ENCODE data around the gene TCEA2. TPM values are rescaled to one million over a fixed set of nuclear protein-coding genes. Genes with fewer than 3 reads are reported as not detected.

Gene TCEA2
- total and polyA plus RNA-seq, 2 of the 13 experiments (the other 11 are each of a cell fraction or from before 2014, with no cell fraction given) = 28.1 to 33.7 TPM

GRCh38 chr20:64023361-64024140, 39.4 kb upstream of the TCEA2 start (continued):
- TF ChIP-seq HOXA7 (CRISPR knock-in tag; IDR thresholded peaks at IDR 0.05) (no peak), ZZZ3 (CRISPR knock-in tag; IDR thresholded peaks at IDR 0.05; ENCODE audit: borderline replicate concordance) (no peak), RNF219 (CRISPR knock-in tag; IDR thresholded peaks at IDR 0.05) (no peak), ZFYVE20 (CRISPR knock-in tag; IDR thresholded peaks at IDR 0.05; ENCODE audit: borderline replicate concordance, low read depth) (no peak), CREM (IDR thresholded peaks at IDR 0.05) (no peak), CREM (CRISPR knock-in tag; IDR thresholded peaks at IDR 0.05) (no peak), GABPA (IDR thresholded peaks at IDR 0.05; ENCODE audit: low read depth, low read length) (no peak), GABPA (CRISPR knock-in tag; IDR thresholded peaks at IDR 0.05; ENCODE audit: low read depth) (no peak), KDM4B (CRISPR knock-in tag; IDR thresholded peaks at IDR 0.05) (no peak), MTA3 (CRISPR knock-in tag; IDR thresholded peaks at IDR 0.05) (no peak), NFIC (IDR thresholded peaks at IDR 0.05; ENCODE audit: low read length) (no peak), ZFP62 (CRISPR knock-in tag; IDR thresholded peaks at IDR 0.05) (no peak), ZNF737 (CRISPR knock-in tag; IDR thresholded peaks at IDR 0.05; ENCODE audit: borderline replicate concordance) (0 out of 2 replicates have a peak, but pooled peaks have one; percentile 33), ZFX (CRISPR knock-in tag; IDR thresholded peaks at IDR 0.05; ENCODE audit: low read depth) (no peak), ZBTB44 (CRISPR knock-in tag; IDR thresholded peaks at IDR 0.05) (no peak), SMAD3 (CRISPR knock-in tag; IDR thresholded peaks at IDR 0.05) (no peak), SRSF9 (IDR thresholded peaks at IDR 0.05; ENCODE audit: borderline replicate concordance, insufficient read depth, low read depth, low read length, poor library complexity, severe bottlenecking) (no peak), ARNT (IDR thresholded peaks at IDR 0.05) (no peak), ZFP36L1 (CRISPR knock-in tag; IDR thresholded peaks at IDR 0.05) (0 out of 2 replicates have a peak, but pooled peaks have one; percentile 3)
- TF ChIP-seq, protein P1, sequence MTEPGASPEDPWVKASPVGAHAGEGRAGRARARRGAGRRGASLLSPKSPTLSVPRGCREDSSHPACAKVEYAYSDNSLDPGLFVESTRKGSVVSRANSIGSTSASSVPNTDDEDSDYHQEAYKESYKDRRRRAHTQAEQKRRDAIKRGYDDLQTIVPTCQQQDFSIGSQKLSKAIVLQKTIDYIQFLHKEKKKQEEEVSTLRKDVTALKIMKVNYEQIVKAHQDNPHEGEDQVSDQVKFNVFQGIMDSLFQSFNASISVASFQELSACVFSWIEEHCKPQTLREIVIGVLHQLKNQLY (CRISPR knock-in tag; IDR thresholded peaks at IDR 0.05) = no peak
- TF ChIP-seq, protein P2, sequence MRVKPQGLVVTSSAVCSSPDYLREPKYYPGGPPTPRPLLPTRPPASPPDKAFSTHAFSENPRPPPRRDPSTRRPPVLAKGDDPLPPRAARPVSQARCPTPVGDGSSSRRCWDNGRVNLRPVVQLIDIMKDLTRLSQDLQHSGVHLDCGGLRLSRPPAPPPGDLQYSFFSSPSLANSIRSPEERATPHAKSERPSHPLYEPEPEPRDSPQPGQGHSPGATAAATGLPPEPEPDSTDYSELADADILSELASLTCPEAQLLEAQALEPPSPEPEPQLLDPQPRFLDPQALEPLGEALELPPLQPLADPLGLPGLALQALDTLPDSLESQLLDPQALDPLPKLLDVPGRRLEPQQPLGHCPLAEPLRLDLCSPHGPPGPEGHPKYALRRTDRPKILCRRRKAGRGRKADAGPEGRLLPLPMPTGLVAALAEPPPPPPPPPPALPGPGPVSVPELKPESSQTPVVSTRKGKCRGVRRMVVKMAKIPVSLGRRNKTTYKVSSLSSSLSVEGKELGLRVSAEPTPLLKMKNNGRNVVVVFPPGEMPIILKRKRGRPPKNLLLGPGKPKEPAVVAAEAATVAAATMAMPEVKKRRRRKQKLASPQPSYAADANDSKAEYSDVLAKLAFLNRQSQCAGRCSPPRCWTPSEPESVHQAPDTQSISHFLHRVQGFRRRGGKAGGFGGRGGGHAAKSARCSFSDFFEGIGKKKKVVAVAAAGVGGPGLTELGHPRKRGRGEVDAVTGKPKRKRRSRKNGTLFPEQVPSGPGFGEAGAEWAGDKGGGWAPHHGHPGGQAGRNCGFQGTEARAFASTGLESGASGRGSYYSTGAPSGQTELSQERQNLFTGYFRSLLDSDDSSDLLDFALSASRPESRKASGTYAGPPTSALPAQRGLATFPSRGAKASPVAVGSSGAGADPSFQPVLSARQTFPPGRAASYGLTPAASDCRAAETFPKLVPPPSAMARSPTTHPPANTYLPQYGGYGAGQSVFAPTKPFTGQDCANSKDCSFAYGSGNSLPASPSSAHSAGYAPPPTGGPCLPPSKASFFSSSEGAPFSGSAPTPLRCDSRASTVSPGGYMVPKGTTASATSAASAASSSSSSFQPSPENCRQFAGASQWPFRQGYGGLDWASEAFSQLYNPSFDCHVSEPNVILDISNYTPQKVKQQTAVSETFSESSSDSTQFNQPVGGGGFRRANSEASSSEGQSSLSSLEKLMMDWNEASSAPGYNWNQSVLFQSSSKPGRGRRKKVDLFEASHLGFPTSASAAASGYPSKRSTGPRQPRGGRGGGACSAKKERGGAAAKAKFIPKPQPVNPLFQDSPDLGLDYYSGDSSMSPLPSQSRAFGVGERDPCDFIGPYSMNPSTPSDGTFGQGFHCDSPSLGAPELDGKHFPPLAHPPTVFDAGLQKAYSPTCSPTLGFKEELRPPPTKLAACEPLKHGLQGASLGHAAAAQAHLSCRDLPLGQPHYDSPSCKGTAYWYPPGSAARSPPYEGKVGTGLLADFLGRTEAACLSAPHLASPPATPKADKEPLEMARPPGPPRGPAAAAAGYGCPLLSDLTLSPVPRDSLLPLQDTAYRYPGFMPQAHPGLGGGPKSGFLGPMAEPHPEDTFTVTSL (CRISPR knock-in tag; IDR thresholded peaks at IDR 0.05; ENCODE audit: borderline replicate concordance) = no peak
